Erythroblast (primary cell): ENCODE measurements around the gene KLHDC8B.

Experiments
- GATA1 ChIP-seq: IDR thresholded peaks from 2 replicates; pipeline ENCODE4 v1.6.1; 2011; ENCODE audit warnings: low read depth, mild to moderate bottlenecking, control low read depth, low read length, moderate library complexity
- POLR2A ChIP-seq: IDR thresholded peaks from 2 replicates; pipeline ENCODE4 v1.6.1; 2011; ENCODE audit warnings: mild to moderate bottlenecking, low read length

- TF ChIP-seq POLR2A (no peak), GATA1 (no peak)
Observed at GRCh38 chr3:49183873-49184272, 12.5 kb downstream of the KLHDC8B start.
